GM18909 (cell line): ENCODE data around the gene TBX21.

Experiments used
- ATAC-seq: cut with Tn5 transposase; IDR thresholded peaks from one replicate; pipeline ENCODE4 v1.9.1; 2021; ENCODE audit warnings: mild to moderate bottlenecking; ENCODE audit not compliant: unreplicated experiment, poor library complexity

TBX21 gene

GRCh38 chr17:47733047-47733673 is at the start of gene TBX21:
Gene TBX21 (plus strand): TSS chr17:47733236. CDS start chr17:47733455, 219 bp downstream.
- peak; percentile 63 for ATAC-seq

- ATAC-seq, result no peak
Observed at GRCh38 chr17:47684025-47684424, 49.0 kb upstream of the TBX21 start.

- no peak for ATAC-seq
Observed at GRCh38 chr17:47684535-47685193, 48.4 kb upstream of the TBX21 start.

GRCh38 chr17:47685556-47686275 is 47.3 kb upstream of the TBX21 start:
- no peak for ATAC-seq

GRCh38 chr17:47686276-47686635 is 46.8 kb upstream of the TBX21 start:
- ATAC-seq, result no peak

GRCh38 chr17:47686664-47687327 is 46.2 kb upstream of the TBX21 start:
- no peak for ATAC-seq

GRCh38 chr17:47687328-47687690 is 45.7 kb upstream of the TBX21 start:
- no peak for ATAC-seq

GRCh38 chr17:47687748-47688147 is 45.3 kb upstream of the TBX21 start:
- ATAC-seq, result no peak

- ATAC-seq, result no peak
Observed at GRCh38 chr17:47690121-47690520, 42.9 kb upstream of the TBX21 start.

GRCh38 chr17:47692137-47692894 is 40.7 kb upstream of the TBX21 start:
- ATAC-seq, result no peak

GRCh38 chr17:47692895-47693730 is 39.9 kb upstream of the TBX21 start:
- no peak for ATAC-seq

GRCh38 chr17:47693731-47694580 is 39.1 kb upstream of the TBX21 start, which contains the start of gene TBKBP1:
Gene TBKBP1 (plus strand): TSS chr17:47694161. CDS start chr17:47696113, 1,952 bp downstream.
- no peak for ATAC-seq

GRCh38 chr17:47694581-47695428 is 38.2 kb upstream of the TBX21 start:
- ATAC-seq, result no peak

GRCh38 chr17:47695429-47696376 is 37.3 kb upstream of the TBX21 start:
- no peak for ATAC-seq

GRCh38 chr17:47696717-47697642 is 36.1 kb upstream of the TBX21 start:
- no peak for ATAC-seq
